ENCODE data around the gene SPNS3.

DNA sequence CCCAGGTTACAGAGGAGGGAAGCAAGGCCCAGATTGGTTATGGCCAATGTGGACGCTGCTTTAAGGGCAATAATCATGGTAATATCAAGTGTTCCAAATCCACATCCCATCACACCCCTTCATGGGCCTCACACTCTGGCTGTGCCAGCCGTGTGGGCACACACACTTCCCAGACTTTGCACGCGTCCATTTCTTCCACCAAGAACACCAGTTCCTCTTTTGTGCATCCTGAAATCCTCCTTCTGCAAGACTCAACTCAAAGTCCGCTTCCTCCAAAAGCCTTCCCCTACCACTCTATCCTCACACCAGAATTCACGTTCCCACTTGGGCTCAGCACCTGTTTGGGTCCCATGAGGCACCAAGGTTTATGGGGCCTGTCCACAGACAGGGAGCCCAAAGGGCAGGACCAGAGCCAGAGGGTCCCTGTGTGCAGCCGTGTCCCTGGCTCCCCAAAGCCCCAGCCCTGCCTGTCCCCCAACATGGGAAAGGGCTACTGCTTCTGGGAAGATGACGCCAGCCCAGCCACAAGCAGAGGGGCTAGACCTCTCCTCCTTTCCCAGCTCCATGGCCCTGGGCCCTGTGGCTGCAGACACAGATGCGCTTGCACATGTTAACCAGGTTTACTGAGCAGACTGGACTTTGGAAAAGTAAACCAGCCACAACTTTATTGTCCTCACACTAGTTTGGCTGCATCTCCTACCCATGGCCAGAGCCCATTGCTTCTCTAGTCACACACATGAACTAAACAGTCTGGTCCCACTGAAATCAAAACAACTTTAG is 20.3 kb downstream of the SPNS3 start:
- no peak for TF ChIP-seq CTCF (tag by site-specific recombination; IDR thresholded peaks at IDR 0.05)
- no peak for TF ChIP-seq ZNF146 (tag by site-specific recombination; IDR thresholded peaks at IDR 0.05)
- TF ChIP-seq PATZ1 (tag by site-specific recombination; IDR thresholded peaks at IDR 0.05), result no peak
- no peak for TF ChIP-seq ZNF155 (tag by site-specific recombination; IDR thresholded peaks at IDR 0.05)
- no peak for TF ChIP-seq REST (tag by site-specific recombination; IDR thresholded peaks at IDR 0.05)

Data from HEK293 (cell line).